Prostate gland (tissue), 2 donors: ENCODE results near the gene KLHL40. TPM values are rescaled to one million over a fixed set of nuclear protein-coding genes. Genes with fewer than 3 reads are reported as not detected.

Experiments
- DNase-seq: peaks from one replicate; pipeline ENCODE4 v3.0.0-alpha.2; 2019; ENCODE audit warnings: low spot score
- H3K27ac ChIP-seq, 2 donors: fragments of 200-600 bp; sonication (generic); 2 replicates each; pipeline ENCODE4 v1.5.1; 2017 to 2019
- H3K27me3 ChIP-seq: fragments of 200-600 bp; sonication (generic); replicated peaks from 2 replicates; pipeline ENCODE4 v1.5.1; 2019; ENCODE audit not compliant: insufficient read depth
- H3K36me3 ChIP-seq, 2 donors: fragments of 200-600 bp; sonication (generic); 1 replicate in 1 of 2; 2 replicates in 1 of 2; pipeline versions ENCODE4 v1.5.1 to v1.8.1; 2017 to 2019
- H3K4me1 ChIP-seq: fragments of 200-600 bp; sonication (generic); replicated peaks from 2 replicates; pipeline ENCODE4 v1.5.1; 2019
- H3K4me3 ChIP-seq, 2 donors: fragments of 200-600 bp; sonication (generic); 2 replicates each; pipeline ENCODE4 v1.5.1; 2017 to 2019
- H3K9me3 ChIP-seq: fragments of 200-600 bp; sonication (generic); 2 replicates; pipeline ENCODE4 v1.5.1; 2017
- CTCF ChIP-seq, 4 experiments: fragments of 200-600 bp in 2 of 4; fragments of 450-650 bp in 2 of 4; sonication (generic) in 2 of 4; IDR thresholded peaks; 1 replicate in 3 of 4; 2 replicates in 1 of 4; pipeline ENCODE4 v1.5.1; 2016 to 2019; ENCODE audit warnings: antibody characterized with exemption in 4 of 4, mild to moderate bottlenecking in 2 of 4, moderate library complexity in 2 of 4
- POLR2A ChIP-seq: fragments of 450-650 bp; IDR thresholded peaks from one replicate; pipeline ENCODE4 v1.6.1; 2016; ENCODE audit warnings: antibody characterized with exemption, mild to moderate bottlenecking
- POLR2AphosphoS5 ChIP-seq: sonication (generic); formaldehyde crosslinking; IDR thresholded peaks from one replicate; pipeline ENCODE4 v1.6.1; 2017; ENCODE audit warnings: antibody characterized with exemption
- WGBS: methylation state at CpG from one replicate; pipeline ENCODE4 v1.1.5; 2018; 5-methylcytosine and 5-hydroxymethylcytosine counted together
- intact Hi-C: fragments of 100-400 bp; cut with DNase I; formaldehyde crosslinking; loops from one replicate; pipeline ENCODE4 v1.14.2; 2022
- total RNA-seq, 2 donors: library from RNA; depleted of rRNA; stranded (reverse); fragments of >200 nt; gene quantifications; one replicate each; pipeline ENCODE4 v1.1.0, GENCODE V29; 2016

The KLHL40 gene
- total RNA-seq, 2 donors from 2014 or later: 1.2 to 2.9 TPM

DNA sequence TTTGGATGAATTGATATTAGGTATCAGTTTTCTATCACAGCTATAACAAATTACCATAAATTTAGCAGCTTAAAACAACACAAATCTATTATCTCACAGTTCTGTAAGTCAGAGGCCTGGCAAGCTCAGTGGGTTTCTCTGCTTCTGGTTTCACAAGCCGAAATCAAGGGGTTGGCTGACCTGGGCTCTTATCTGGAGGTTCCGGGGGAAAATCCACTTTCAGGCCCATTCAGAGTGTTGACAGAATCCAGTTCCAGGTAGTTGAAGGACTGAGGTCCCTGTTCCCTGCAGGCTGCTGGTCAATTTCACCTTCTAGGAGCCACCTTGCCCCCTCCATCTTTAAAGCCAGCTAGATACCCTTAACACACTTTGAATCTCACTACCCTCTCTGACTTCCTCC lies 28.4 kb downstream of the KLHL40 start:
- Histone ChIP-seq H3K4me1 (no peaks in the 10 kb centered on the region), H3K9me3 (no peaks in the 10 kb centered on the region), H3K27ac (no peak overlapping the region), H3K36me3 (no peaks in the 10 kb centered on the region), H3K4me3 (no peak overlapping the region), H3K27me3 (no peaks in the 10 kb centered on the region)
- 96% methylated on average over 2 of the region's 2 CpGs for WGBS
- no peak for DNase-seq
- TF ChIP-seq CTCF (IDR thresholded peaks at IDR 0.05) (no peak), POLR2AphosphoS5 (no peak), POLR2A (no peak)
- intact Hi-C loops: no loop called here

DNA sequence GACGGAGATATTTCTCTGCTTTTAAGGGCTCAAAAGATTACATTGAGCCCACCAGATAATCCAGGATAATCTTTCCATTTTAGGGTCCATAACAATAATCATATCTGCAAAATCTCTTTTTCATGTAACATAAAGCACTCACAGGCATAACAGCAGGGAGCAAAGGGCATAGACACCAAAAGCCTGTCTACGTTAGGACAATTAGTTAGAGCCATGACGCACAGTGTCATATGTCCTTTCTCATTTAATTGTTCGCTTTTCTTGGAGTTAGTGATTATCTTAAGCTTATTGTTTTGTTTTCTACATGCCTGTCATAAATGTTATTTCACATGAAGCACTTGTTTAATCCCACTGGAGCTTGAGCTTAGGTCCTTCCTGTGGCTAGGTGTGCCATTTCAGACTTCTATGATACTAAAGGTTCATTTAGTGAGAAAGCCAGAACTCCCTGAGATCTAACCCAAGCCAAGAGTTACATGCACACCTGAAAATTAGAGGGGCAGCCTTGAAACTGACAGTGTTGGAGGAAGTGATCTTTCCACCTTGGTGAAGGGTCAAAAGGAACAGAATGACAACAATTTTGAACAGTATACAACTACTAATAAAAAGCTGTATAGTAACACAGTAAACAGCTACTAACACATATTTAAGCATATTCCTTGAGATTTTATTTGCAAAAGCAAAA lies 29.0 kb downstream of the KLHL40 start:
- no peak for DNase-seq
- intact Hi-C loops: no loop called here
- WGBS: 96% methylated on average over 4 of the region's 4 CpGs
- H3K27me3 ChIP-seq: no peaks in the 10 kb centered on the region
- no peaks in the 10 kb centered on the region for H3K4me1 ChIP-seq
- no peak overlapping the region for H3K4me3 ChIP-seq
- H3K27ac ChIP-seq: no peak overlapping the region
- no peak for TF ChIP-seq POLR2AphosphoS5
- no peak for TF ChIP-seq POLR2A
- TF ChIP-seq CTCF (IDR thresholded peaks at IDR 0.05): no peak
- no peaks in the 10 kb centered on the region for H3K9me3 ChIP-seq
- H3K36me3 ChIP-seq: no peaks in the 10 kb centered on the region

- H3K27ac ChIP-seq: no peak overlapping the region
- no peaks in the 10 kb centered on the region for H3K36me3 ChIP-seq
- no peak for DNase-seq
- intact Hi-C loops: no loop called here
- no peaks in the 10 kb centered on the region for H3K27me3 ChIP-seq
- 91% methylated on average over 6 of the region's 6 CpGs for WGBS
- H3K4me1 ChIP-seq: no peaks in the 10 kb centered on the region
- no peaks in the 10 kb centered on the region for H3K9me3 ChIP-seq
- TF ChIP-seq POLR2AphosphoS5 (no peak), POLR2A (no peak)
- H3K4me3 ChIP-seq: no peak overlapping the region
These were observed 32.0 kb downstream of the KLHL40 start for GRCh38 chr3:42717306-42717705.

DNA sequence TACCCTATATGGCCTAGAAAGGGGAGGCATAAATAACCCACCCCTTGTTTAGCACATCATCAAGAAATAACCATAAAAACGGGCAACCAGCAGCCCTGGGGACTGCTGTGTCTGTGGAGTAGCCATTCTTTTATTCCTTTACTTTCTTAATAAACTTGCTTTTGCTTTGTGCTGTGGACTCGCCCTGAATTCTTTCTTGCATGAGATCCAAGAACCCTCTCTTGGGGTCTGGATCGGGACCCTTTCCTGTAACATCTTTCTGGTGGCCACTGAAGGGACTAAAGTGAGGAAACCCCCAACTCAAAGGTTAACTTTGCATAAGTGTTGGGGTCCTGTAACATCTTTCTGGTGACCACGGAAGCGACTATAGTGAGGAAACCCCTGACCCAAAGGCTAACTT lies 33.0 kb downstream of the KLHL40 start:
- no peak for DNase-seq

GRCh38 chr3:42719002-42719401 lies 33.7 kb downstream of the KLHL40 start:
- Histone ChIP-seq H3K36me3 (no peaks in the 10 kb centered on the region), H3K27me3 (no peaks in the 10 kb centered on the region), H3K4me1 (no peaks in the 10 kb centered on the region), H3K4me3 (no peak overlapping the region), H3K9me3 (no peaks in the 10 kb centered on the region), H3K27ac (no peak overlapping the region)
- 34% methylated on average over 6 of the region's 6 CpGs for WGBS
- TF ChIP-seq CTCF (IDR thresholded peaks at IDR 0.05) (no peak), POLR2AphosphoS5 (no peak), POLR2A (no peak)
- DNase-seq: no peak
- intact Hi-C loops: no loop called here

More for the DNA sequence above, 33.0 kb downstream of the KLHL40 start:
- no peak overlapping the region for H3K27ac ChIP-seq
- intact Hi-C loops: no loop called here
- no peaks in the 10 kb centered on the region for H3K27me3 ChIP-seq
- 92% methylated on average over 5 of the region's 5 CpGs for WGBS
- H3K36me3 ChIP-seq: no peaks in the 10 kb centered on the region
- no peaks in the 10 kb centered on the region for H3K9me3 ChIP-seq
- TF ChIP-seq CTCF (IDR thresholded peaks at IDR 0.05) (no peak), POLR2A (no peak), POLR2AphosphoS5 (no peak)
- no peak overlapping the region for H3K4me3 ChIP-seq
- H3K4me1 ChIP-seq: no peaks in the 10 kb centered on the region
